K562 (cell line): ENCODE measurements around the gene TBRG1. TPM values are rescaled to one million over a fixed set of nuclear protein-coding genes. Genes with fewer than 3 reads are reported as not detected.

ENCODE experiments used
- BCL6 ChIP-seq: fragments of 250-450 bp; sonication (Bioruptor Pico); IDR thresholded peaks from 2 replicates; pipeline ENCODE4 v1.4.0; 2020
- BDP1 ChIP-seq: IDR thresholded peaks from 3 replicates; pipeline ENCODE4 v1.6.1; 2011; ENCODE audit not compliant: insufficient read length, insufficient read depth
- BMI1 ChIP-seq: fragments of 150-350 bp; IDR thresholded peaks from 2 replicates; pipeline ENCODE4 v1.6.1; 2014; ENCODE audit warnings: low read length
- MBD2 ChIP-seq: sonication (generic); IDR thresholded peaks from 2 replicates; pipeline ENCODE4 v1.6.1; 2016; ENCODE audit warnings: low read depth, borderline replicate concordance
- MTF1 ChIP-seq: fragments of 250-450 bp; sonication (Bioruptor Pico); IDR thresholded peaks from 2 replicates; pipeline ENCODE4 v1.9.0; 2021; ENCODE audit warnings: moderate library complexity, mild to moderate bottlenecking, inconsistent platforms, borderline replicate concordance
- POLR2H ChIP-seq: IDR thresholded peaks from 2 replicates; pipeline ENCODE4 v1.6.1; 2016; ENCODE audit warnings: missing genetic modification characterization, low read depth, mild to moderate bottlenecking, control low read depth, missing compliant biosample characterization, moderate library complexity
- POU5F1 ChIP-seq: fragments of 150-350 bp; IDR thresholded peaks from 2 replicates; pipeline ENCODE4 v1.6.1; 2014; ENCODE audit warnings: borderline replicate concordance, low read length, low read depth, mild to moderate bottlenecking; ENCODE audit not compliant: partially characterized antibody
- PRPF4 ChIP-seq: fragments of 200-400 bp; formaldehyde crosslinking; IDR thresholded peaks from one replicate; pipeline ENCODE4 v1.6.1; 2017; ENCODE audit warnings: low read length, low read depth, mild to moderate bottlenecking; ENCODE audit not compliant: insufficient read depth, poor library complexity, severe bottlenecking
- SMARCE1 ChIP-seq: fragments of 450-650 bp; IDR thresholded peaks from 2 replicates; pipeline ENCODE4 v1.7.1; 2016; ENCODE audit warnings: mild to moderate bottlenecking
- WHSC1 ChIP-seq: IDR thresholded peaks from one replicate; pipeline ENCODE4 v1.6.1; 2012; ENCODE audit warnings: low read length, control low read depth, inconsistent platforms
- polyA plus RNA-seq, 8 experiments: library from polyadenylated mRNA; depleted of rRNA in 4 of 8; stranded (reverse) in 5 of 8; unstranded in 3 of 8; fragments of >200 nt; fragmentation: Nextera tagmentation in 2 of 8; fragmentation: Illumina TruSeq in 1 of 8; extraction: Ambion mirVana in 2 of 8; extraction: Trizol in 1 of 8; gene quantifications; 2 replicates each; pipeline versions ENCODE4 v1.2.1 to v1.2.3, GENCODE V29; 2011 to 2014; ENCODE audit warnings: inconsistent platforms in 1 of 8, missing spikeins in 1 of 8
- total RNA-seq, 7 experiments: library from RNA; depleted of rRNA in 6 of 7; stranded (reverse); fragments of >200 nt in 6 of 7; fragmentation: Illumina TruSeq in 2 of 7; extraction: Trizol in 2 of 7; gene quantifications; 2 replicates each; pipeline versions ENCODE4 v1.2.1 to v1.2.3, GENCODE V29; 2011 to 2021; ENCODE audit warnings: low replicate concordance in 1 of 7
- TF ChIP-seq, protein P1 (sequence below): sonication (generic); formaldehyde crosslinking; IDR thresholded peaks from 2 replicates; pipeline ENCODE4 v1.8.0; 2023; ENCODE audit warnings: missing genetic modification reagents, mild to moderate bottlenecking, borderline replicate concordance
- TF ChIP-seq, protein P2 (sequence below), 3 experiments: IDR thresholded peaks in 2 of 3; conservative IDR thresholded peaks in 1 of 3; 2 replicates each; pipeline ENCODE4 v1.5.1; 2011 to 2012; ENCODE audit warnings: low read length in 3 of 3, mild to moderate bottlenecking in 3 of 3, control low read depth in 2 of 3, improper control_type of control experiment in 1 of 3, inconsistent platforms in 1 of 3, low read depth in 1 of 3, mixed read lengths in 1 of 3, moderate library complexity in 1 of 3; ENCODE audit not compliant: insufficient read depth in 2 of 3
- TF ChIP-seq, protein P3 (sequence below): IDR thresholded peaks from 2 replicates; pipeline ENCODE4 v1.6.1; 2011; ENCODE audit not compliant: insufficient read length; ENCODE audit errors: extremely low read depth
- TF ChIP-seq, protein P4 (sequence below), 2 experiments: IDR thresholded peaks; 2 replicates each; pipeline ENCODE4 v1.6.1; 2011; ENCODE audit warnings: borderline replicate concordance in 1 of 2, control low read depth in 1 of 2, low read depth in 1 of 2, low read length in 1 of 2, mild to moderate bottlenecking in 1 of 2, mixed read lengths in 1 of 2, moderate library complexity in 1 of 2; ENCODE audit not compliant: insufficient read depth in 1 of 2, insufficient read length in 1 of 2, poor library complexity in 1 of 2, severe bottlenecking in 1 of 2; ENCODE audit errors: extremely low read depth in 1 of 2
- TF ChIP-seq, protein P5 (sequence below): fragments of 450-650 bp; formaldehyde crosslinking; IDR thresholded peaks from 2 replicates; pipeline ENCODE4 v1.4.0; 2020; ENCODE audit warnings: mild to moderate bottlenecking, moderate library complexity

TBRG1 gene
- total and polyA plus RNA-seq, 9 of the 15 experiments (the other 6 are each of a cell fraction or from before 2014, with no cell fraction given) = 8.7 to 30.0 (median 20.2) TPM

DNA sequence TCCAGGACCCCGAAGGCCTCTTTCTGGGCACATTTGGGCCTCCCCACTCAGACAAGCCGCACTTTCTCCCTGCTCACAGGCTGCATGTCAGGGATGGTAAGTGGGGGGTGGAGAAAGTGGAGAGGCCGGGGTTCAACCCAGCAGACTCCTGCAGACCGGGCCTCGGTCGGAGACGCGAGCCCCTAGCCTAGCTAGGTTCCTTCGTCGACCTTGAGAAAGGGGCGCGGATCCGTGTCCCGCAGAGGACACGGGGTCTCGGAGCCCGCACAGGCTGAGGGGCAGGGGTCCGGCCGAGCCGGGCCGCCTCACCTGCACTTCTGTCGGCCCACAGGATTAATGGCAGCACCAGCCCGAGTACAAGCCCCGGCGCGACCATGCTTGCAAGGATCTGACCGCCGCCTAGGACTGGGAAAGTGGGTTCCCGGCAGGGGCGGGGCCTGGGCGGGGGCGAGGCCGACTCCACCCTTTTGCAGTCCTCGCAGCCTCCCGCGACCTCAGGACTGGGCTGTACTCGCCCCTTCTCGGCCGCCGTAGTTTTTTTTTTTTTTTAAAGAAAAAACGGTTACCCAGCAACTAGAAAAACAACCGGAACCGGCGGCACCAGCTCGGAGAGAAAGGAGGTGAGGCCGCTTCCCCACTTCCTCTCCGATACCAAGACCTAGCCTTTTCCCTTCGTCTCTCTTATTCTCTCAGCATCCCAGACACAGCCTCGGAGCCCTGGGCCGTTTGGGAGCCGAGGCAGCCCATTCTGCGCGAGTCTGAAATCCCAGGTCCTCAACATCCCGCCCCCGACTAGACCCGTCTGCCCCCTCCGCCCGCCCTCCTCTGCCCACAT lies 50.9 kb downstream of the TBRG1 start, which contains the start of the genes SIAE and SPA17 (continued):
- TF ChIP-seq, protein P1, sequence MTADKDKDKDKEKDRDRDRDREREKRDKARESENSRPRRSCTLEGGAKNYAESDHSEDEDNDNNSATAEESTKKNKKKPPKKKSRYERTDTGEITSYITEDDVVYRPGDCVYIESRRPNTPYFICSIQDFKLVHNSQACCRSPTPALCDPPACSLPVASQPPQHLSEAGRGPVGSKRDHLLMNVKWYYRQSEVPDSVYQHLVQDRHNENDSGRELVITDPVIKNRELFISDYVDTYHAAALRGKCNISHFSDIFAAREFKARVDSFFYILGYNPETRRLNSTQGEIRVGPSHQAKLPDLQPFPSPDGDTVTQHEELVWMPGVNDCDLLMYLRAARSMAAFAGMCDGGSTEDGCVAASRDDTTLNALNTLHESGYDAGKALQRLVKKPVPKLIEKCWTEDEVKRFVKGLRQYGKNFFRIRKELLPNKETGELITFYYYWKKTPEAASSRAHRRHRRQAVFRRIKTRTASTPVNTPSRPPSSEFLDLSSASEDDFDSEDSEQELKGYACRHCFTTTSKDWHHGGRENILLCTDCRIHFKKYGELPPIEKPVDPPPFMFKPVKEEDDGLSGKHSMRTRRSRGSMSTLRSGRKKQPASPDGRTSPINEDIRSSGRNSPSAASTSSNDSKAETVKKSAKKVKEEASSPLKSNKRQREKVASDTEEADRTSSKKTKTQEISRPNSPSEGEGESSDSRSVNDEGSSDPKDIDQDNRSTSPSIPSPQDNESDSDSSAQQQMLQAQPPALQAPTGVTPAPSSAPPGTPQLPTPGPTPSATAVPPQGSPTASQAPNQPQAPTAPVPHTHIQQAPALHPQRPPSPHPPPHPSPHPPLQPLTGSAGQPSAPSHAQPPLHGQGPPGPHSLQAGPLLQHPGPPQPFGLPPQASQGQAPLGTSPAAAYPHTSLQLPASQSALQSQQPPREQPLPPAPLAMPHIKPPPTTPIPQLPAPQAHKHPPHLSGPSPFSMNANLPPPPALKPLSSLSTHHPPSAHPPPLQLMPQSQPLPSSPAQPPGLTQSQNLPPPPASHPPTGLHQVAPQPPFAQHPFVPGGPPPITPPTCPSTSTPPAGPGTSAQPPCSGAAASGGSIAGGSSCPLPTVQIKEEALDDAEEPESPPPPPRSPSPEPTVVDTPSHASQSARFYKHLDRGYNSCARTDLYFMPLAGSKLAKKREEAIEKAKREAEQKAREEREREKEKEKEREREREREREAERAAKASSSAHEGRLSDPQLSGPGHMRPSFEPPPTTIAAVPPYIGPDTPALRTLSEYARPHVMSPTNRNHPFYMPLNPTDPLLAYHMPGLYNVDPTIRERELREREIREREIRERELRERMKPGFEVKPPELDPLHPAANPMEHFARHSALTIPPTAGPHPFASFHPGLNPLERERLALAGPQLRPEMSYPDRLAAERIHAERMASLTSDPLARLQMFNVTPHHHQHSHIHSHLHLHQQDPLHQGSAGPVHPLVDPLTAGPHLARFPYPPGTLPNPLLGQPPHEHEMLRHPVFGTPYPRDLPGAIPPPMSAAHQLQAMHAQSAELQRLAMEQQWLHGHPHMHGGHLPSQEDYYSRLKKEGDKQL (CRISPR knock-in tag) = no peak
- TF ChIP-seq, protein P2, sequence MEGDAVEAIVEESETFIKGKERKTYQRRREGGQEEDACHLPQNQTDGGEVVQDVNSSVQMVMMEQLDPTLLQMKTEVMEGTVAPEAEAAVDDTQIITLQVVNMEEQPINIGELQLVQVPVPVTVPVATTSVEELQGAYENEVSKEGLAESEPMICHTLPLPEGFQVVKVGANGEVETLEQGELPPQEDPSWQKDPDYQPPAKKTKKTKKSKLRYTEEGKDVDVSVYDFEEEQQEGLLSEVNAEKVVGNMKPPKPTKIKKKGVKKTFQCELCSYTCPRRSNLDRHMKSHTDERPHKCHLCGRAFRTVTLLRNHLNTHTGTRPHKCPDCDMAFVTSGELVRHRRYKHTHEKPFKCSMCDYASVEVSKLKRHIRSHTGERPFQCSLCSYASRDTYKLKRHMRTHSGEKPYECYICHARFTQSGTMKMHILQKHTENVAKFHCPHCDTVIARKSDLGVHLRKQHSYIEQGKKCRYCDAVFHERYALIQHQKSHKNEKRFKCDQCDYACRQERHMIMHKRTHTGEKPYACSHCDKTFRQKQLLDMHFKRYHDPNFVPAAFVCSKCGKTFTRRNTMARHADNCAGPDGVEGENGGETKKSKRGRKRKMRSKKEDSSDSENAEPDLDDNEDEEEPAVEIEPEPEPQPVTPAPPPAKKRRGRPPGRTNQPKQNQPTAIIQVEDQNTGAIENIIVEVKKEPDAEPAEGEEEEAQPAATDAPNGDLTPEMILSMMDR (IDR thresholded peaks at IDR 0.05 in 2 of 3, conservative IDR thresholded peaks at IDR 0.05 in 1 of 3; ENCODE audit: insufficient read depth in 2 of 3, low read depth in 1 of 3, low read length in 3 of 3) = no peak
- TF ChIP-seq, protein P3, sequence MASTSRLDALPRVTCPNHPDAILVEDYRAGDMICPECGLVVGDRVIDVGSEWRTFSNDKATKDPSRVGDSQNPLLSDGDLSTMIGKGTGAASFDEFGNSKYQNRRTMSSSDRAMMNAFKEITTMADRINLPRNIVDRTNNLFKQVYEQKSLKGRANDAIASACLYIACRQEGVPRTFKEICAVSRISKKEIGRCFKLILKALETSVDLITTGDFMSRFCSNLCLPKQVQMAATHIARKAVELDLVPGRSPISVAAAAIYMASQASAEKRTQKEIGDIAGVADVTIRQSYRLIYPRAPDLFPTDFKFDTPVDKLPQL = no peak
- TF ChIP-seq, protein P4, sequence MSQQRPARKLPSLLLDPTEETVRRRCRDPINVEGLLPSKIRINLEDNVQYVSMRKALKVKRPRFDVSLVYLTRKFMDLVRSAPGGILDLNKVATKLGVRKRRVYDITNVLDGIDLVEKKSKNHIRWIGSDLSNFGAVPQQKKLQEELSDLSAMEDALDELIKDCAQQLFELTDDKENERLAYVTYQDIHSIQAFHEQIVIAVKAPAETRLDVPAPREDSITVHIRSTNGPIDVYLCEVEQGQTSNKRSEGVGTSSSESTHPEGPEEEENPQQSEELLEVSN (IDR thresholded peaks at IDR 0.05; ENCODE audit: borderline replicate concordance in 1 of 2, extremely low read depth in 1 of 2, insufficient read depth in 1 of 2, insufficient read length in 1 of 2, low read depth in 1 of 2, low read length in 1 of 2, poor library complexity in 1 of 2, severe bottlenecking in 1 of 2) = peak; percentile 30 to 71
- TF ChIP-seq, protein P5, sequence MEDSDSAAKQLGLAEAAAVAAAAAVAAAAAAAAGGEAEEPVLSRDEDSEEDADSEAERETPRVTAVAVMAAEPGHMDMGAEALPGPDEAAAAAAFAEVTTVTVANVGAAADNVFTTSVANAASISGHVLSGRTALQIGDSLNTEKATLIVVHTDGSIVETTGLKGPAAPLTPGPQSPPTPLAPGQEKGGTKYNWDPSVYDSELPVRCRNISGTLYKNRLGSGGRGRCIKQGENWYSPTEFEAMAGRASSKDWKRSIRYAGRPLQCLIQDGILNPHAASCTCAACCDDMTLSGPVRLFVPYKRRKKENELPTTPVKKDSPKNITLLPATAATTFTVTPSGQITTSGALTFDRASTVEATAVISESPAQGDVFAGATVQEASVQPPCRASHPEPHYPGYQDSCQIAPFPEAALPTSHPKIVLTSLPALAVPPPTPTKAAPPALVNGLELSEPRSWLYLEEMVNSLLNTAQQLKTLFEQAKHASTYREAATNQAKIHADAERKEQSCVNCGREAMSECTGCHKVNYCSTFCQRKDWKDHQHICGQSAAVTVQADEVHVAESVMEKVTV (CRISPR knock-in tag) = no peak
- TF ChIP-seq BMI1 = peak; percentile 47; the same call in 1 of the 2 replicates
- no peak for TF ChIP-seq WHSC1
- TF ChIP-seq POLR2H = peak; percentile 66
- no peak for TF ChIP-seq BDP1
- TF ChIP-seq POU5F1 = peak; percentile 85
- no peak for TF ChIP-seq PRPF4
- 0 out of 2 replicates have a peak, but pooled peaks have one; percentile 16 for TF ChIP-seq SMARCE1
- no peak for TF ChIP-seq BCL6 (CRISPR knock-in tag)
- TF ChIP-seq MBD2 = peak; percentile 41; the same call in 1 of the 2 replicates
- no peak for TF ChIP-seq MTF1 (CRISPR knock-in tag)
